Measurements from ENCODE around the gene LEF1. TPM values are rescaled to one million over a fixed set of nuclear protein-coding genes. Genes with fewer than 3 reads are reported as not detected.

Gene LEF1
- total and polyA plus RNA-seq, 9 of the 15 experiments (the other 6 are each of a cell fraction or from before 2014, with no cell fraction given): 15.1 to 81.1 (median 29.7) TPM

DNA sequence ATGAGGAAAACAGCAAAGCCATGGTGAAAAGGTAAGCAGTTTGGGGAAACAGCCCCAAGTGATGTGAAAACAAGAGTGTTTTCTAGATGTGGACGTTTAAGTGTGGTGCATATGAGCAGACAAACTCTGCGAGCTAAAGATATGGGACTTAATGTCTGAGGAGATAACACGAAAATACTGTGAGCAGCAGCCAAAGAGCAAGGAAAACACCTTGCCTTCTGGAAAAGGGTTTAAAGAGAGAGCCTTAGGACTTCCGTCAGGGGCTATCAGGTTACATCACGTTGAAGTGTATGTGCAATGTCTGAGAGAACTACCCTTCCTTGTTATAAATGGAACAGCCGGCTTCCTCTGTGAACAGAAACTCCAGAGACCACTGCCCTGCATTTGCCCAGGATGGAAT, 54.2 kb downstream of the LEF1 start (continued):
- TF ChIP-seq, protein P1, sequence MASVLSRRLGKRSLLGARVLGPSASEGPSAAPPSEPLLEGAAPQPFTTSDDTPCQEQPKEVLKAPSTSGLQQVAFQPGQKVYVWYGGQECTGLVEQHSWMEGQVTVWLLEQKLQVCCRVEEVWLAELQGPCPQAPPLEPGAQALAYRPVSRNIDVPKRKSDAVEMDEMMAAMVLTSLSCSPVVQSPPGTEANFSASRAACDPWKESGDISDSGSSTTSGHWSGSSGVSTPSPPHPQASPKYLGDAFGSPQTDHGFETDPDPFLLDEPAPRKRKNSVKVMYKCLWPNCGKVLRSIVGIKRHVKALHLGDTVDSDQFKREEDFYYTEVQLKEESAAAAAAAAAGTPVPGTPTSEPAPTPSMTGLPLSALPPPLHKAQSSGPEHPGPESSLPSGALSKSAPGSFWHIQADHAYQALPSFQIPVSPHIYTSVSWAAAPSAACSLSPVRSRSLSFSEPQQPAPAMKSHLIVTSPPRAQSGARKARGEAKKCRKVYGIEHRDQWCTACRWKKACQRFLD (CRISPR knock-in tag; IDR thresholded peaks at IDR 0.05): 0 out of 2 replicates have a peak, but pooled peaks have one; percentile 44
- TF ChIP-seq, protein P2, sequence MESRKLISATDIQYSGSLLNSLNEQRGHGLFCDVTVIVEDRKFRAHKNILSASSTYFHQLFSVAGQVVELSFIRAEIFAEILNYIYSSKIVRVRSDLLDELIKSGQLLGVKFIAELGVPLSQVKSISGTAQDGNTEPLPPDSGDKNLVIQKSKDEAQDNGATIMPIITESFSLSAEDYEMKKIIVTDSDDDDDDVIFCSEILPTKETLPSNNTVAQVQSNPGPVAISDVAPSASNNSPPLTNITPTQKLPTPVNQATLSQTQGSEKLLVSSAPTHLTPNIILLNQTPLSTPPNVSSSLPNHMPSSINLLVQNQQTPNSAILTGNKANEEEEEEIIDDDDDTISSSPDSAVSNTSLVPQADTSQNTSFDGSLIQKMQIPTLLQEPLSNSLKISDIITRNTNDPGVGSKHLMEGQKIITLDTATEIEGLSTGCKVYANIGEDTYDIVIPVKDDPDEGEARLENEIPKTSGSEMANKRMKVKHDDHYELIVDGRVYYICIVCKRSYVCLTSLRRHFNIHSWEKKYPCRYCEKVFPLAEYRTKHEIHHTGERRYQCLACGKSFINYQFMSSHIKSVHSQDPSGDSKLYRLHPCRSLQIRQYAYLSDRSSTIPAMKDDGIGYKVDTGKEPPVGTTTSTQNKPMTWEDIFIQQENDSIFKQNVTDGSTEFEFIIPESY (CRISPR knock-in tag; IDR thresholded peaks at IDR 0.05): no peak
- TF ChIP-seq POLR2AphosphoS5 (IDR thresholded peaks at IDR 0.05; ENCODE audit: control insufficient read depth, insufficient read depth, low read depth, low read length) (peak; percentile 93), MAFF (IDR thresholded peaks at IDR 0.05; ENCODE audit: low read length) (peak; percentile 5; the same call in 1 of the 2 replicates), MED1 (CRISPR knock-in tag; IDR thresholded peaks at IDR 0.05; ENCODE audit: borderline replicate concordance) (no peak), ZNF146 (CRISPR knock-in tag; IDR thresholded peaks at IDR 0.05; ENCODE audit: unreplicated experiment) (no peak), EP400 (IDR thresholded peaks at IDR 0.05) (no peak), IFI16 (CRISPR knock-in tag; IDR thresholded peaks at IDR 0.05) (no peak), CREB1 (IDR thresholded peaks at IDR 0.05) (peak; percentile 76; the same call in 1 of the 2 replicates), CREB1 (CRISPR knock-in tag; IDR thresholded peaks at IDR 0.05) (no peak), ARNT (IDR thresholded peaks at IDR 0.05) (peak; percentile 72 to 87; a peak in 2 of 4 replicates), MAFK (IDR thresholded peaks at IDR 0.05; ENCODE audit: low read length) (peak; percentile 13; the same call in 1 of the 2 replicates), MTF1 (CRISPR knock-in tag; IDR thresholded peaks at IDR 0.05; ENCODE audit: borderline replicate concordance) (no peak)
- TF ChIP-seq, protein P3, sequence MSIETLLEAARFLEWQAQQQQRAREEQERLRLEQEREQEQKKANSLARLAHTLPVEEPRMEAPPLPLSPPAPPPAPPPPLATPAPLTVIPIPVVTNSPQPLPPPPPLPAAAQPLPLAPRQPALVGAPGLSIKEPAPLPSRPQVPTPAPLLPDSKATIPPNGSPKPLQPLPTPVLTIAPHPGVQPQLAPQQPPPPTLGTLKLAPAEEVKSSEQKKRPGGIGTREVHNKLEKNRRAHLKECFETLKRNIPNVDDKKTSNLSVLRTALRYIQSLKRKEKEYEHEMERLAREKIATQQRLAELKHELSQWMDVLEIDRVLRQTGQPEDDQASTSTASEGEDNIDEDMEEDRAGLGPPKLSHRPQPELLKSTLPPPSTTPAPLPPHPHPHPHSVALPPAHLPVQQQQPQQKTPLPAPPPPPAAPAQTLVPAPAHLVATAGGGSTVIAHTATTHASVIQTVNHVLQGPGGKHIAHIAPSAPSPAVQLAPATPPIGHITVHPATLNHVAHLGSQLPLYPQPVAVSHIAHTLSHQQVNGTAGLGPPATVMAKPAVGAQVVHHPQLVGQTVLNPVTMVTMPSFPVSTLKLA (conservative IDR thresholded peaks at IDR 0.05): peak in 1 of 2 experiments; percentile 42; a peak in 2 of 4 replicates
- TF ChIP-seq, protein P4, sequence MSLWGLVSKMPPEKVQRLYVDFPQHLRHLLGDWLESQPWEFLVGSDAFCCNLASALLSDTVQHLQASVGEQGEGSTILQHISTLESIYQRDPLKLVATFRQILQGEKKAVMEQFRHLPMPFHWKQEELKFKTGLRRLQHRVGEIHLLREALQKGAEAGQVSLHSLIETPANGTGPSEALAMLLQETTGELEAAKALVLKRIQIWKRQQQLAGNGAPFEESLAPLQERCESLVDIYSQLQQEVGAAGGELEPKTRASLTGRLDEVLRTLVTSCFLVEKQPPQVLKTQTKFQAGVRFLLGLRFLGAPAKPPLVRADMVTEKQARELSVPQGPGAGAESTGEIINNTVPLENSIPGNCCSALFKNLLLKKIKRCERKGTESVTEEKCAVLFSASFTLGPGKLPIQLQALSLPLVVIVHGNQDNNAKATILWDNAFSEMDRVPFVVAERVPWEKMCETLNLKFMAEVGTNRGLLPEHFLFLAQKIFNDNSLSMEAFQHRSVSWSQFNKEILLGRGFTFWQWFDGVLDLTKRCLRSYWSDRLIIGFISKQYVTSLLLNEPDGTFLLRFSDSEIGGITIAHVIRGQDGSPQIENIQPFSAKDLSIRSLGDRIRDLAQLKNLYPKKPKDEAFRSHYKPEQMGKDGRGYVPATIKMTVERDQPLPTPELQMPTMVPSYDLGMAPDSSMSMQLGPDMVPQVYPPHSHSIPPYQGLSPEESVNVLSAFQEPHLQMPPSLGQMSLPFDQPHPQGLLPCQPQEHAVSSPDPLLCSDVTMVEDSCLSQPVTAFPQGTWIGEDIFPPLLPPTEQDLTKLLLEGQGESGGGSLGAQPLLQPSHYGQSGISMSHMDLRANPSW (CRISPR knock-in tag; IDR thresholded peaks at IDR 0.05): 0 out of 2 replicates have a peak, but pooled peaks have one; percentile 69
- TF ChIP-seq, protein P5, sequence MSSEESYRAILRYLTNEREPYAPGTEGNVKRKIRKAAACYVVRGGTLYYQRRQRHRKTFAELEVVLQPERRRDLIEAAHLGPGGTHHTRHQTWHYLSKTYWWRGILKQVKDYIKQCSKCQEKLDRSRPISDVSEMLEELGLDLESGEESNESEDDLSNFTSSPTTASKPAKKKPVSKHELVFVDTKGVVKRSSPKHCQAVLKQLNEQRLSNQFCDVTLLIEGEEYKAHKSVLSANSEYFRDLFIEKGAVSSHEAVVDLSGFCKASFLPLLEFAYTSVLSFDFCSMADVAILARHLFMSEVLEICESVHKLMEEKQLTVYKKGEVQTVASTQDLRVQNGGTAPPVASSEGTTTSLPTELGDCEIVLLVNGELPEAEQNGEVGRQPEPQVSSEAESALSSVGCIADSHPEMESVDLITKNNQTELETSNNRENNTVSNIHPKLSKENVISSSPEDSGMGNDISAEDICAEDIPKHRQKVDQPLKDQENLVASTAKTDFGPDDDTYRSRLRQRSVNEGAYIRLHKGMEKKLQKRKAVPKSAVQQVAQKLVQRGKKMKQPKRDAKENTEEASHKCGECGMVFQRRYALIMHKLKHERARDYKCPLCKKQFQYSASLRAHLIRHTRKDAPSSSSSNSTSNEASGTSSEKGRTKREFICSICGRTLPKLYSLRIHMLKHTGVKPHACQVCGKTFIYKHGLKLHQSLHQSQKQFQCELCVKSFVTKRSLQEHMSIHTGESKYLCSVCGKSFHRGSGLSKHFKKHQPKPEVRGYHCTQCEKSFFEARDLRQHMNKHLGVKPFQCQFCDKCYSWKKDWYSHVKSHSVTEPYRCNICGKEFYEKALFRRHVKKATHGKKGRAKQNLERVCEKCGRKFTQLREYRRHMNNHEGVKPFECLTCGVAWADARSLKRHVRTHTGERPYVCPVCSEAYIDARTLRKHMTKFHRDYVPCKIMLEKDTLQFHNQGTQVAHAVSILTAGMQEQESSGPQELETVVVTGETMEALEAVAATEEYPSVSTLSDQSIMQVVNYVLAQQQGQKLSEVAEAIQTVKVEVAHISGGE (CRISPR knock-in tag; IDR thresholded peaks at IDR 0.05): 0 out of 6 replicates have a peak, but pooled peaks of 1 of the 3 experiments have one; percentile 7

Data from K562 (cell line).